HepG2 (cell line): ENCODE measurements around the gene ALDH7A1. TPM values are rescaled to one million over a fixed set of nuclear protein-coding genes. Genes with fewer than 3 reads are reported as not detected.

ENCODE experiments used
- ATAC-seq: fragments of 200-7000 bp; cut with Tn5 transposase; 3 replicates; pipeline ENCODE4 v1.9.1; 2020; ENCODE audit warnings: mild to moderate bottlenecking, moderate library complexity
- BruUV-seq: library from RNA; stranded (reverse); fragments of 400-500 nt; replicated peaks from 2 replicates; lab custom pipeline; 2021; lab: Mats Ljungman, UMichigan
- CTCF ChIA-PET: fragments of 300-600 bp; formaldehyde crosslinking; extraction: SDS; loops from one replicate; lab custom pipeline; 2021; ENCODE audit warnings: low total read pairs, inconsistent platforms, low intra/inter-chr PET ratio; lab: Yijun Ruan, JAX
- POLR2A ChIA-PET: fragments of 350-600 bp; sonication (Branson Sonifier 250); formaldehyde crosslinking; loops from one replicate; lab custom pipeline; 2020; ENCODE audit warnings: antibody characterized with exemption, inconsistent platforms; lab: Yijun Ruan, JAX
- DNase-seq: peaks from one replicate; pipeline ENCODE4 v3.0.0-alpha.2; 2015; ENCODE audit warnings: low spot score
- FAIRE-seq: peaks from 3 replicates; lab custom pipeline; 2011; peaks lifted over from hg19 to GRCh38; lab: Jason Lieb, UNC
- H2AFZ ChIP-seq: one replicate; pipeline ENCODE4 v1.6.1; 2011; ENCODE audit warnings: low read length, inconsistent platforms
- H3K27ac ChIP-seq: fragments of 300-600 bp; 3 replicates; pipeline ENCODE4 v1.8.0; 2011; ENCODE audit warnings: mixed run types, mild to moderate bottlenecking, mixed read lengths, low read length, inconsistent platforms; ENCODE audit not compliant: insufficient read depth; ENCODE audit errors: extremely low read length
- H3K27me3 ChIP-seq, 2 experiments: fragments of 200-600 bp in 1 of 2; 2 replicates in 1 of 2; 3 replicates in 1 of 2; pipeline versions ENCODE4 v1.6.0 to v1.8.0; 2011; ENCODE audit warnings: low read length in 2 of 2, mild to moderate bottlenecking in 2 of 2, moderate library complexity in 2 of 2, inconsistent platforms in 1 of 2; ENCODE audit not compliant: insufficient read depth in 2 of 2, control insufficient read depth in 1 of 2
- H3K36me3 ChIP-seq, 2 experiments: fragments of 200-600 bp in 1 of 2; replicated peaks in 1 of 2; 2 replicates in 1 of 2; 3 replicates in 1 of 2; pipeline versions ENCODE4 v1.5.1 to v1.8.0; 2011; ENCODE audit warnings: low read length in 2 of 2, inconsistent platforms in 1 of 2; ENCODE audit not compliant: insufficient read depth in 2 of 2, control insufficient read depth in 1 of 2
- H3K4me1 ChIP-seq: 2 replicates; pipeline ENCODE4 v1.5.1; 2012; ENCODE audit warnings: low read length, inconsistent platforms; ENCODE audit not compliant: insufficient read depth
- H3K4me2 ChIP-seq: 2 replicates; pipeline ENCODE4 v1.6.0; 2011; ENCODE audit warnings: low read depth, low read length, inconsistent platforms
- H3K4me3 ChIP-seq, 3 experiments: fragments of 200-600 bp in 1 of 3; sonication (generic), shearing (Covaris generic) in 1 of 3; replicated peaks in 1 of 3; 2 replicates each; pipeline ENCODE4 v1.5.1; 2011 to 2016; ENCODE audit warnings: low read length in 3 of 3, inconsistent platforms in 2 of 3, low read depth in 2 of 3, mild to moderate bottlenecking in 2 of 3, control low read depth in 1 of 3, mixed read lengths in 1 of 3; ENCODE audit not compliant: insufficient read depth in 1 of 3
- H3K79me2 ChIP-seq: one replicate; pipeline ENCODE4 v1.6.1; 2011; ENCODE audit warnings: low read length, inconsistent platforms; ENCODE audit not compliant: insufficient read depth
- H3K9ac ChIP-seq: 2 replicates; pipeline ENCODE4 v1.6.0; 2011; ENCODE audit warnings: mild to moderate bottlenecking, low read depth, low read length, inconsistent platforms; ENCODE audit not compliant: insufficient read depth
- H3K9me3 ChIP-seq: 2 replicates; pipeline ENCODE4 v1.5.1; 2012; ENCODE audit warnings: mild to moderate bottlenecking, low read length
- H4K20me1 ChIP-seq: 2 replicates; pipeline ENCODE4 v1.6.0; 2011; ENCODE audit warnings: inconsistent platforms, mild to moderate bottlenecking, low read length, moderate library complexity; ENCODE audit not compliant: insufficient read depth
- CTCF ChIP-seq: sonication (generic); formaldehyde crosslinking; IDR thresholded peaks from 2 replicates; pipeline ENCODE4 v1.5.0; 2020; ENCODE audit warnings: mild to moderate bottlenecking, missing genetic modification reagents, moderate library complexity
- MTA1 ChIP-seq: sonication (generic); formaldehyde crosslinking; IDR thresholded peaks from 2 replicates; pipeline ENCODE4 v1.4.0; 2020; ENCODE audit warnings: missing genetic modification reagents, mild to moderate bottlenecking, borderline replicate concordance
- SMC3 ChIP-seq: IDR thresholded peaks from 2 replicates; pipeline ENCODE4 v1.6.1; 2011; ENCODE audit warnings: low read length, improper control_type of control experiment
- STAG1 ChIP-seq: sonication (generic); formaldehyde crosslinking; IDR thresholded peaks from 2 replicates; pipeline ENCODE4 v1.4.0; 2020; ENCODE audit warnings: missing genetic modification reagents
- ZBTB39 ChIP-seq: sonication (generic); formaldehyde crosslinking; IDR thresholded peaks from 2 replicates; pipeline ENCODE4 v1.5.0; 2020; ENCODE audit warnings: missing genetic modification reagents
- ZNF556 ChIP-seq: sonication (generic); formaldehyde crosslinking; IDR thresholded peaks from 2 replicates; pipeline ENCODE4 v1.4.0; 2020; ENCODE audit warnings: mild to moderate bottlenecking, missing genetic modification reagents, borderline replicate concordance
- WGBS: methylation state at CpG from one replicate; pipeline ENCODE4 v1.1.6; 2017; ENCODE audit warnings: low lambda C conversion rate; 5-methylcytosine and 5-hydroxymethylcytosine counted together
- in situ Hi-C: cut with HindIII; loops from 2 replicates; pipeline ENCODE4 v1.10.0; 2017; ENCODE audit warnings: low pct_unique_long_range_greater_than_20kb; ENCODE audit not compliant: extremely low pct_ligation_motif_present
- intact Hi-C: fragments of 100-400 bp; cut with micrococcal nuclease; formaldehyde crosslinking; loops from one replicate; pipeline ENCODE4 v1.10.0; 2022; ENCODE audit not compliant: unreplicated experiment
- polyA plus RNA-seq, 8 experiments: library from polyadenylated mRNA; depleted of rRNA in 3 of 8; stranded (reverse) in 7 of 8; unstranded in 1 of 8; fragments of >200 nt; fragmentation: Illumina TruSeq in 4 of 8; extraction: Trizol in 4 of 8; gene quantifications; 2 replicates each; pipeline versions ENCODE4 v1.2.1 to v1.2.3, GENCODE V29; 2011 to 2016; ENCODE audit warnings: low read depth in 4 of 8, missing spikeins in 1 of 8, mixed read lengths in 1 of 8; ENCODE audit not compliant: insufficient read depth in 1 of 8
- total RNA-seq, 5 experiments: library from RNA; depleted of rRNA; stranded (reverse); fragments of >200 nt; fragmentation: Illumina TruSeq; extraction: Trizol; gene quantifications; 2 replicates each; pipeline ENCODE4 v1.2.3, GENCODE V29; 2016; ENCODE audit warnings: low read depth in 1 of 5

Gene ALDH7A1
- total and polyA plus RNA-seq, 2 of the 13 experiments (the other 11 are each of a cell fraction or from before 2014, with no cell fraction given) = 69.0 to 100 TPM

- no peaks in the 10 kb centered on the region for H3K9me3 ChIP-seq
- H2AFZ ChIP-seq = no peak overlapping the region
- BruUV-seq = no TSS peak
- no peak for FAIRE-seq
- H3K4me2 ChIP-seq = no peak overlapping the region
- in situ Hi-C loops = no loop called here
- CTCF ChIA-PET = interaction anchor here (1.1 kb wide), 1 partner anchor 135 kb away, joined by 4 read pairs; no protein-coding TSS in a partner anchor
- no peak overlapping the region for H3K4me3 ChIP-seq
- H4K20me1 ChIP-seq = no peaks in the 10 kb centered on the region
- no peak overlapping the region for H3K27ac ChIP-seq
- no peaks in the 10 kb centered on the region for H3K36me3 ChIP-seq
- intact Hi-C loops = no loop called here
- H3K4me1 ChIP-seq = no peaks in the 10 kb centered on the region
- WGBS = 81% methylated on average over 3 of the region's 3 CpGs
- H3K79me2 ChIP-seq = no peaks in the 10 kb centered on the region
- H3K9ac ChIP-seq = no peak overlapping the region
- TF ChIP-seq ZNF556 (CRISPR knock-in tag) = no peak
- peak; percentile 54 for TF ChIP-seq STAG1 (CRISPR knock-in tag)
- TF ChIP-seq ZBTB39 (CRISPR knock-in tag) = no peak
- peak; percentile 65 for TF ChIP-seq CTCF (CRISPR knock-in tag)
- TF ChIP-seq MTA1 (CRISPR knock-in tag) = no peak
- 0 out of 2 replicates have a peak, but pooled peaks have one; percentile 17 for TF ChIP-seq SMC3
- TF ChIP-seq, all 625 proteins: peak for 3
- H3K27me3 ChIP-seq = no peaks in the 10 kb centered on the region; a peak in 1 of 5 replicates
- peak; percentile 64 for ATAC-seq
- POLR2A ChIA-PET = interaction anchor here (0.7 kb wide), 1 partner anchor 129 kb away, joined by 3 read pairs; no protein-coding TSS in a partner anchor
- DNase-seq = peak; percentile 10
Measured at GRCh38 chr5:126499853-126500342, 95.1 kb downstream of the ALDH7A1 start.
